Activated CD8-positive, alpha-beta memory T cell treated with anti-CD3 and anti-CD28 coated beads, Interleukin-2, amount 50 U/mL, for 4 hours (primary cell): ENCODE measurements around the gene HDGFL3.
"Not testable (repeated sequence)": the region's sequence is repeated elsewhere in the genome, so short reads cannot be mapped to it uniquely, and the experiment has no call there.

Source experiments
- DNase-seq: peaks from one replicate; pipeline ENCODE4 v3.0.0-alpha.2; 2020

HDGFL3 gene

DNA sequence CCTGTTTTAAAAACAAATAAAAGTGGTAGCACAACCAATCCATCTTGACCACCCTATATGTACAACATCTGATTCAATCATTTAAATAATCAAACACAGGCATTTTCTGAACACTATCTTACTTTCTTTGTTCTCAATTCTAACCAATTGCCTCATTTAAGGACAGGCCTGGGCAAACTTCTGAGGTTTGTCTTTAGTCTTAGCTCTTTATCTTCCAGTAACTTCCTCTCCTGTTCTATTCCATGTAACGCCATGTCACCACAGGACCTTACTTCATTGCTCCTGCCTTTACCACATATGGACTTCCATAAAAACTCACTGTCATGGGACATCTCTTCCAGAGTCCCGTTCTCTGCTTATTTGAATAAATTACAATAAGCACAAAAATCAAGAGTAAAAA is 14.9 kb downstream of the HDGFL3 start:
- no peak for DNase-seq

DNA sequence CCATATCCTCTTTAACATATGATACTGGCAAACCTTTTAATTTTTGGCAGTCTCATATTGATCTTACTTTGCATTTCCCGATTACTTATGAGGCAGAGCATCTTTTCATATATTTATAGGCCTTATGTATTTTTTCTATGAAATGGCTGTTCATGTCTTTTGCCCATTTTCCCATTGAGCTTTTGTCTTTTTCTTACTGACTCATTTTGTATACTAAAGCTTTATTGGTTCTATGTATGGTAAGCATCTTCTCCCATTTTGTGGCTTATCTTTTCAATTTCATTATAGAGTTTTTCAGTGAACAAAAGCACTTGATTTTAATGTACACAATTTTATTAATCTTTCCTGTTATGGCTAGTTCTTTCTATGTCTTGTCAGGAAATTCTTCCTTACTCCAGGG is 17.2 kb downstream of the HDGFL3 start:
- DNase-seq, result no peak

DNA sequence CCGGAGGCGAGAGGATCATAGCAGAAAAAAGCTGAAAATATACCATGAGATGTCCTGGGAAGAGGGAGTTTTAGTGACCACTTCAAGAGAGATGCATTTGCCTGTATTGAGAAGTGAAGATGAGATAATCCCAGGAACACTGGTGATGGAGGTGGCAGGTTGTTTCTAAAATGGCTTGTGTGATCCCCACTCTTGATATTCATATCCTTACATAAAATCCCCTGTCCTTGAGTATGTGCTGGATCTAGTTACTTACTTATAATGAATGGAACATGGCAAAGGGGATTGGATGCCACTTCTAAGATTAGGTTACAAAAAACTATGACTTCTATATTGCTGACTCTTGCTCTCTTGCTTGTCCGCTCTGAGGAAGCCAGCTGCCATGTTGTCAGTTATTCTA is 22.1 kb downstream of the HDGFL3 start:
- DNase-seq, result no peak

DNA sequence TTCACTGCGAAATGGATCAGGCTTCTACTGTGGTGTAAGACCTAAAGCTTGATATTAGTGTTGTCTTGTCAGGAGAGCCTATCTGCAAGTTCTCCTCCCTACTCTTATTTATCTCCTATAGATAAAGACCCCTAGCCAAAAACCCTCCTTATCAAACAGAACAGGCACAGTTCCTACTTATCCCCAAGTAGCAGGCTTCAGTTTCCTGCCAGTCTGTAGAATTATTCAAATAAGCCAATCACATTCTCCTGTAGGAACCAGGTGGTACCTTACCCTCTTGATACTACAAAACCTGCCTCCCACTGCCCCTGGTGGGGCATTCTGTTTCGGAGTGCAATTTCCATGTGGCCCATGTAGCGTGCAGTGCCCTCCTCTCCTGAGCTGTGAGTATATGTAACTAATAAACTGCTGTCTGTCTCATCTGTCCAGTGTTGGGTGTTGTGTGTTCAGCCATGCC is 28.7 kb downstream of the HDGFL3 start:
- no peak for DNase-seq

DNA sequence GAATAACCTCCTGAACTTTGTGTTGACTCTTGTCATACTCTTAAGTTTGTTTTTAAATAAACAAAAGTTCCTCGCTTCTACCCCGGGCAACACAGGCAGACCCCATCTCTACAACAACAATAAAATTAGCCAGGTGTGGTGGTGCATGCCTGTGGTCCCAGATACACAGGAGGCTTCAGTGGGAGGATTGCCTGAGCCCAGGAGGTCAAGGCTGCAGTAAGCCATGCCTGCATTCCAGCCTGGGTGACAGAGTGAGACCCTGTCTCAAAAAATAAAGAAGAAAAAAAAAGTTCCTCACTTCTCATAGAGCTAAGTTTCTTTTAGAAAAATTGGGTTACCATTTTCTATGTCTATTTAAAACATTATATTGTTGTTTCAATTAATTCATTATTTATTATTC is 29.2 kb downstream of the HDGFL3 start:
- DNase-seq, result no peak

DNA sequence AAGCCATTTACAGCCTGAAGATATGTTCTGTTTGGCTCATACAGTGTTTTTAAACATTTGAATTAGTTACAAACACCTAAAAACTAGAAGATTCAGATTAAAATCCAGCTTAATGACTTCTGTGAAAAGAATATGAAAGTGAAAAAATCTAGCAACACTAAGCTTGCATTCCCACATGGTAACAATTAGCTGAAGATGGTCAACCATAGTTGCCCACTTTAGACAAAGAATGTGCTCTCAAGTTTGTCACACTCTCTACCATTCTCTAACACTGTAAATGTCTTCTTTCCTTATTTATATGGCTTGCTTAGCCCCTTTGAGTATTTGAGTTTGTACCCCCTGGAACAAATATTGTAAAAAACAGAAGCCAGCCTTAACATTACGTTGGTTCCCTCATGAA is 32.7 kb downstream of the HDGFL3 start:
- no peak for DNase-seq

DNA sequence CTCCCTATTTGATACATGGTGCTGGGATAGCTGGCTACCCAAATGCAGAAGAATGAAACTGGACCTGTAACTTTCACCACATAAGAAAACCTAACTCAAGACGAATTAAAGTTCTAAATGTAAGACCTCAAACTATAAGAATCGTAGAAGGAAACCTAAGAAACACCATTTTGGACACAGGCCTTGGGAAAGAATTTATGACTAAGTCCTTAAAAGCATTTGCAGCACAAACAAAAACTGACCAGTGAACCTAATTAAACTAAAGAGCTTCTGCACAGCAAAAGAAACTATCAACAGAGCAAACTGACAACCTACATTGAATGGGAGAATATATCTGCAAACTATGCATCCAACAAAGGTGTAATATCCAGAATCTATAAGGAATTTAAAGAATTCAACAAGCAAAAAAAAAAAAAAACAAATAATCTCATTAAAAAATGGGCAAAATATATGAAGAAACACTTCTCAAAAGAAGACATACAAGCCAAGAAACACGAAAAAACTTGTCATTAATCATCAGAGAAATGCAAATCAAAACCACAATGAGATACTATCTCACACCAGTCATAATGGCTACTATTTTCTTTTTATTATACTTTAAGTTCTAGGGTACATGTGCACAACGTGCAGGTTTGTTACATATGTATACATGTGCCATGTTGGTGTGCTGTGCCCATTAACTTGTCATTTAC is 37.0 kb downstream of the HDGFL3 start:
- DNase-seq, result no peak

DNA sequence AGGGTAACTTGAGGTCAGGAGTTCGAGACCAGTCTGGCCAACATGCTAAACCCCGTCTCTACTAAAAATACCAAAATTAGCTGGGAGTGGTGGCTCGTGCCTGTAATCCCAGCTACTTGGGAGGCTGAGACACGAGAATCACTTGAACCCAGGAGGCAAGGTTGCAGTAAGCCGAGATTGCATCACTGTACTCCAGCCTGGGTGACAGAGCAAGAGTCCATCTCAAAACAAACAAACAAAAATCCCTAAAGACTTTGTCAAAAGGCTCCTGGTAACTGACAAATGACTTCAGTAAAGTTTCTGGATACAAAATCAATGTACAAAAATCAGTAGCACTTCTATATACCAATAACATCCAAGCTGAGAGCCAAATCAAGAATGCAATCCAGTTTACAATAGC is 38.0 kb downstream of the HDGFL3 start:
- DNase-seq, result not testable (repeated sequence)

DNA sequence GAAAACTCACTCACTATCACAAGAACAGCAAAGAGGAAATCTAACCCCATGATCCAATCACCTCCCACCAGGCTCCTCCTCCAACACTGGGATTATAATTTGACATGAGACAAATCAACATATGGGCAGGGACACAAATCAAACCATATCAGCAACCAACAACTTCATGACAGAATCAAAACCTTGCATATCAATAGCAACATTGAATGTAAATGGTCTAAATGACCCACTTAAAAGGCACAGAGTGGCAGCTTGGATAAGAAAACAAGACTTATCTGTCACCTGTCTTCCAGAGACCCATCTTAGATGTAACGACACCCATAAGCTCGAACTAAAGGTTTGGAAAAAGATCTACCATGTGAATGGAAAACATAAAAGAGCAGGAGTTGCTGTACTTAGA is 40.8 kb downstream of the HDGFL3 start:
- no peak for DNase-seq

DNA sequence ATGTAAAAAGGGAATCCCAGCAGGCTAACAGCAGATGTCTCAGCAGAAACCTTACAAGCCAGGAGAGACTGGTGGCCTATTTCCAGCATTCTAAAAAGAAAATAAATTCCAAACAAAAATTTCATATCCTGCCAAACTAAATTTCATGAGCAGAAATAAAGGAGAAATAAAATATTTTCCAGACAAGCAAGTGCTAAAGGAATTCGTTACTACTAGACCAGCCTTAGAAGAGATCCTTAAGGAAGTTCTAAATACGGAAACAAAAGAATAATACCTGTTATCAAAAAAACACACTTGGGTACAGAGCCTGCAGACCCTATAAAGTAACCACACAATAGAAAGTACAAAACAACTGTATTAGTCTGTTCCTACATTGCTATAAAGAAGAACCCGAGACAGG is 41.4 kb downstream of the HDGFL3 start:
- DNase-seq, result no peak

DNA sequence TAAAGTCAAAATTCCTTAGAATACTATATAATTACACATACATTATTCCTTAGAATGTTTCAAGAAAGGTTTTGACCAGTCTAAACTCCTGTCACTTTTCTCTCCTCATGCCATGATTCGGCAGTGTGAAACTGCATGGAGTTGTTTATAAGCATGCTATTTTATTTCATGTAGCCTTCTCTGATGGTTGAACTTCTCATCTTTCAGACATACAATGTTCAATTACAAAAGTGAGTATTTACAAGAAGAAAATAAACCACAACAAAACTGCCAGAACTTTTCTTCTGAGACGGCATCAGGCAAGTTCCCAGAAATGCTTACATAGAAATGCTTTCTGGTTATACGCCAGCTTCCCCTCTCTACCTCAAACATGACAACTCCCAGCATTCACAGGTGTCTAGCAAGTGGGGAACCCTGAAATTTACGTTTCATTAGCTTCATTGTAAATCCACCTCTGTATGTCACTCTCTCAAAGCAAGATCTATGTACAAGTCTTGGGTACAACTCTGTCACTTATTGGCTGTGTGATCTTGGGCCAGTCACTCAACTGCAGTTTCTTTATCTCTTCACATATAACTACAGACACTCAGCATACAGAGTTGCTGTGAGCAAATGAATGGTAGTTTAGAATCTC is 42.7 kb downstream of the HDGFL3 start:
- DNase-seq, result no peak

DNA sequence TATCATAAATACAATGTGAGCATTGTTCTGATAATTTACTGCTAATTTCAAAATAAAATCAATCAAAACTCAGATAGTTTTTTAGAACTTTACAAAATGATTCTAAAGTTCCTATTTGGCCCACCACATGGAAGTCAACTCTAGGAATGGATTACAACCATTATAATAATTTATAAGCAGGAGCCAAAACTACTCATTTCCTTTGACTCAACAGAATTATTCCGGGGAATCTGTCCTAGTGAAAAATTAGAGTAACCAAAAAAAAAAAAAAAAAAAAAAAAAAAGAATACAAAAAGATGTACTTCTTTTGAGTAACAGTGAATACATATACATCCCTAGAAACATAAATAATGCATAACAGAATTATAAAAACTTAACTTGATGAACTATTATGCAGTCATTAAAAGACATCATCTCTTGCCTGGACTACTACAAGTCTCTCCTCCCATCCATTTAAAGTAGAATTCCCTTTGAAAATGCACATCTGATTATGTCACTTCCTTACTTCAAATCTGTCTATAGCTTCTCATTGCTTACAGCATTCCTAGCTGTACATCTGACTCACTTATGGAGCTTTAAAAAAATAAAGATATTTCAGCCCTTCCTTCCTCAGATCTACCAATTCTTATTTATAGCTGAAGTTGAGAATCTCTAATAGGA is 43.4 kb downstream of the HDGFL3 start:
- no peak for DNase-seq

DNA sequence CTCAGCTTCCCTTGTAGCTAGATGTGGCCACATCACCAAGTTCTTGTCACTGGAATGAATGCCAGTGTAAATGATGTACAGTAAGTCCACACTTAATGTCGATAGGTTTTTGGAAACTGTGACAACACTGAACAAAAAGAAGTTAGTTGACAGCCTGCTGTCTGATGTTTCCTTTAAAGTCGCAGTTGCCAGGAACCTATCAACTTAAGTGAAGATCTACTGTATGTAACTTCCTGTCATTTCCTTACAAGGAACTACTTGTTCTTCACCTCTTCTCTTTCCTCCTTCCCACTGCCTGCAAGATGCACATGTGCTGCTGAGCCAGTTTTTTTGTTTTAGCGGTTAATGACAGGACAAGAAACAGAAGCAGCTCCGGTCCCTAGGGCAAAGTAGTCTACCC is 44.6 kb downstream of the HDGFL3 start:
- DNase-seq, result no peak

DNA sequence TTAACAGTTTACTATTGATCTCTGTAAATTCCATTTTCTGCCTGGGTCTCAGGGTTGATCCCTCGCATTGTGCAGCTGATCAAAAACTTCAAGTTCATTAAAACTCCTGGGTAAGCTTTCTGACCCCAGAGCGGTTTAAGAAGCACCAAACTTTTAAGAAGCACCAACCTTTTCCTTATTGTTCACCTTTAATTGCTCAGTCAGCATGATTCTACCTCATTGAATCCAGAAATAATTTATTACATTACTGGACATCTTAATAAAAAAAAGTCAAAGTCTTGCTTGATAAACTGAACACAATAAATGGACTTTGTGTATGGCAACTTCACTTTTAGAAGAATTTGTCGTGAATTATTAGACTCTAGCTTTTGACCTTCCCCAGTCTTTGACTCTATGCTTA is 46.9 kb downstream of the HDGFL3 start:
- DNase-seq, result no peak

DNA sequence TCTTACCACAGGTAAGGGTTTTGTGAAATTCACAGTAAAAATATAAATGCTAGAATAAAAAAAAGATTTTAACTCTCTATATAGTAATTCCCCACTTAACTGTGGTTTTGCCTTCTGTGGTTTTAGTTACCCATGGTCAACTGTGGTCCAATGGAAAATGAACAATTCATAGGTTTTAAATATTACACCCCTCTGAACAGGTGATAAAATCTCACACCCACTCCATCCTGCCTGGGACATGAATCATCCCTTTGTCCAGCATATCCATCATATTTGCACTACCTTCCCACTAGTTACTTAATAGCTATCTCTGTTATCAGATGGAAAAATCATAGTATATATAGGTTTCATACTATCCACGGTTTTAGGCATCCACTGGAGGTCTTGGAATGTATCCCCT is 49.2 kb downstream of the HDGFL3 start:
- no peak for DNase-seq

DNA sequence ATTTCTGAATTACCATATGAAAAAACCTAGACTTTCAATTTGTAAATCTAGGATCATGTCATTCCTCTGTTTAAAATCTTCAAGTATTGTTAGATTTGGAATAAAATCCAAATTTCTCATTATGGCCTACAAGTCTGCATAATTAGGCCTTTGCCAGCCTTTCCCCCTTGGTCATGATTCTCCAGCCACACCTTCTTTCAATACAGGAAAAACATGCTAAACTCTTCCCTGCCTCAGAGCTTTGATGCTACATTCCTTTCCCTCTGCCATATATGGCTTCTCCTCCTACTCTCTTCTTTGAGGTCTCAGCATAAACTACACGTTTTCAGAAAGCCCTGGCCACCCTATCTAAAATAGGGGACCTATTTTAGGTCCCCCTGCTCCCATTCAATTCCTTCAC is 51.7 kb downstream of the HDGFL3 start:
- DNase-seq, result no peak

DNA sequence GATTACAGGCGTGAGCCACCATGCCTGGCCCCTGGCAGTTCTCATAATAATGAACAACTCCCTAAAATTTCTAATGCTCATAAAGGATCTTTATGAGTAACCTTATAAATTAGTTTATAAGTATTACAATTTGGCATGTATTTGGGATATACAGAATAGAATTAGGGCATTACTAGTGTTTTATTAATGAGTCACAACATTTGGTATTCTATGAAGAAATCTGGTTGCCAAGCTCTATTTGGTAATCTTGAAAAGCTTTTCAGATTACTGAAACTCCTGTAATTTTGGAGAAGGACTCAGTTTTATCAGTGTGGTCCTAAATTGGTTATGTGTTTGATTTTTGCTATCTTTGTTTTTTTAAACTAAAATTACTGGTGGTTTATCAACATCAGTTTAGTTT is 54.3 kb downstream of the HDGFL3 start:
- no peak for DNase-seq

DNA sequence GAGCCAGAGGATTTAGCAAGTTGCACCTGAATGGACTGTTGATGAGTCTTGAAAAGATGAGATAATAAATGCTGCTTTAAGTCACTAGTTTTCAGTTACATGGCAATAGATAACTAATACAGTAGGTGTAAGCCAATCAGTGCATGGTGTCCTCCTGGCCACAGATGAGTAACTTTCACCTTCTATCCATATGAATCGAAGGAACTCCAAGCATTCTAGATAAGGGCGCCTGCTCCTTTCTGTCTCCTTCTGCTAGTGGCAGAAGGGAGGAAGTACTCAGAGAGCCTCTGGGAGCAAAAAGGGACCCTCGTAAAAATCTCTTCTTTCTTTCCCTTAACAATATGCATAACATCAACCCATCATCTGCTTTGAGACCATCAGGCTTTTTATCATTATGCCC is 62.9 kb downstream of the HDGFL3 start:
- no peak for DNase-seq

DNA sequence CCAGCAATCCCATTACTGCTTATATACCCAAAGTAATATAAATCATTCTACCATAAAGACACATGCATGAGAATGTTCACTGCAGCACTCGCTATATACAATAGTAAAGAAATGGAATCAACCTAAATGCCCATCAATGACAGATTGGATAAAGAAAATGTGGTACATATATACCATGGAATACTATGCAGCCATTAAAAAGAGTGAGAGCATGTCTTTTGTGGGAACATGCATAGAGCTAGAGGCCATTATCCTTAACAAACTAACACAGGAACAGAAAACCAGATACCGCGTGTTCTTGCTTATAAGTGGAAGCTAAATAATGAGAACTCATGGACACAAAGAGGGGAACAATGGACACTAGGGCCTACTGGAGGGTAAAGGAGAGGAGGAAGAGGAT is 65.5 kb downstream of the HDGFL3 start:
- not testable (repeated sequence) for DNase-seq

DNA sequence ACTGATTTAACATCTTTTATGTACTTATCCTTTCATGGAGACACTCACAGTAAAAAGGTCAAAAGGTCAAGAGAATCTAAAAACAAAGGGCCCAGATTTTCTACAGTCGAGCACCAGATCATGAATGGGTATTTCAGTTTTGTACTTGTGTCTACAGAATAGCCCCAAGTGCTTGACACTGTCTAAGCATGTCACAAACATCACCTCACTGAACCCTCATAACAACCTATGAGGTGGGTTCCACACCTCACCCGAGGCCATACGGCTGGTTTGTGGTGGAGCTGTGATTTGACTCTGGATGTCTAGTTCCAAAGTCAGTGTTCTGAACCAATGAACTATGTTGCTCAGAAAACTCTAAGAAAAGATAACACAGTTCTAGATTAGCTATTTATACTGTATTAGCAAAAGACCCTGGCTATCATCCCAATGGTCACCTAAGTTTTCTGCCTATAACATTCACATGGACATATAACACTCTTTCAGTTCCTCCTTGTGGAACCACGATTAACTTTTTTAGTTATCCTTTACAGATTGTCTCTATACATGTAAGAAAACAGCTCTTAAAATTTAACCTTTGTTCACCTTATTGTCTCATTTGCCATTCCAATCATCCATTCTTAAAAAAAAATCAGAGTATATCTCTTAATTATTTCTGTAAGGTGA is 74.6 kb downstream of the HDGFL3 start:
- DNase-seq, result no peak

DNA sequence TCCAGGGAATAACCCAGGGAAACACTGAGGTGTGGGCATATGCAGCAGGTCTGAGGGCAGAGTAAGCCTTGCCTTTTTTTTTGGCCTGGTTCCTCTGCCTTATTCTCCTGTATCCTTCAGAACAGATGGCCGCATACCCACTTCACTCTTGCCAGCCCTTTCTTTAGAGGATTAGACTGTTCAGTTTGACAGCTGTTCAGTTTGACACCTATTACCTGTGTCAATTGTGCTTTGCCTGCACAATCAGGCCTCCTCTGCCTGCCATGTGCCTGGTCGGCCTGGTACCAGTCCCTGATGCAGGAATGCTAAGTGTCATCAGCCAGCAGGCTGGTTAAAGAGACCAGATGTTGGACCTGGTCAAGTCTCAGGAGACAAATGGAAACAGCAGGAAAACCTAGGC is 77.8 kb downstream of the HDGFL3 start:
- no peak for DNase-seq

DNA sequence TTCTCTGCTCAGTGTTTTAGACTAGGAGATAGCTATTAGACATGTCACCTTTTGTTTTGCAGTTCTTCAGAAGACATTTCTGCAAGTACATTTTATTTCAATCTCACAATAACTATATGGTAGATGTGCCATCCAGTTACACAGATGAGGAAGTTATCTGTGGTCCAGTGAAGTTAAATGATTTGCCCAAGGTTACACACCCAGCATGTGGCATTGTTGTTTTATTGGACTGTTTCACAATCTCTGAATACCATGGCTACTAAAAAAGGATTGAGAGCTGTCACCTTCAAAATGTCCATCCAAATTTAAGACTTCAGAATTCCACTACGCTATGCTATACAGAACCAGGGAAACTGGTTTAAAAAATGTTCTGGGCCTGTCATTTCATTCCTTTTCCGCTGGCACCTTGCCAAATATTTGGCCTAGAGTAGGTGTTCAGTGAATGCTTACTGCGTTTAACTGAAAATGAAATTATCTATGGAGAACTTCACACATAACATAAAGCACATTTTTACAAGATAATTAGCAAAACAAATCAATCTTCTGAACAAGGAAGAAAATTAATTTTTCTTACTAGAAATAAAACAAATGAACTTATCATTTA is 80.0 kb downstream of the HDGFL3 start:
- no peak for DNase-seq

DNA sequence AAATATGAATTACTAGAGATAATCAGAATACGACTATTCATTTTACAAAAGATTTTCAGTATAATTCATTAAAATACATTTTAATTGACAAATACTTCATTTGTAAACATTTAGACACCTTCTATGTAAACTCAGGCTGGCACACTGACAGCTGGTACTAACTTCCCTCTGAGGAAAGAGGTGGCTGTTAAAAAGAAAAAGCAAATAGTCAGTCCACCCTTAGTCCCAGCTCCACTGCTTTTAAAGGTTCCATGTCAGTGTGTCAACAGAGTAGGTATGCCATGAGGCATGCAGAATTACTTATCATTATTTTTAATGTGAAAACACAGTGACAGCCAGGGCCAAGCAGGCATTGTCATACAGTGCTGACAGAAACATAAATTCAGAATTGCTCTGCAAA is 84.1 kb downstream of the HDGFL3 start:
- DNase-seq, result no peak
